Heart left ventricle (tissue), 13 donors: Measurements from ENCODE around the gene CTU2.

Experiments
- POLR2A ChIP-seq, 2 donors: fragments of 450-650 bp; IDR thresholded peaks; one replicate each; pipeline ENCODE4 v1.6.1; 2017; ENCODE audit warnings: antibody characterized with exemption in 2 of 2, mild to moderate bottlenecking in 2 of 2, moderate library complexity in 2 of 2
- TF ChIP-seq, protein P1 (sequence below), 12 donors: fragments of 200-600 bp; sonication (generic) in 4 of 12; IDR thresholded peaks; one replicate each; pipeline versions ENCODE4 v1.5.0 to v1.8.0; 2018 to 2022; ENCODE audit warnings: antibody characterized with exemption in 12 of 12, mild to moderate bottlenecking in 5 of 12
- donor health status: ischemic (EF 13 %, LVEDD 7.1; RV severe dilation, severe dysfunction).
- donor health status: DM: no; HTN: yes; CAD: no.
- donor health status: DM: no; HTN: no; CAD: no.
- donor health status: ischemic (EF 25% LVEDD 6.9; RV normal size, moderate dysfunction).
- donor health status: ischemic (EF 25% LVEDD 5.7; RV mildly dilated, moderate dysfunction).
- donor health status: ischemic (EF 35%, LVEDD 5.7; RV mildly dilated, moderate dysfunction).
- donor health status: nonischemic (EF 11% LVEDD 7.7; RV severe dilation, severe dysfunction).
- donor health status: DM: yes; HTN: yes; CAD: no.
- donor health status: PGD.
- donor health status: ischemic (EF 29% LVEDD 5.4; RV normal size, mild dysfunction).
- donor health status: nonischemic (EF 23%, LVEDD 6.1; RV moderate dilation, normal function).

DNA sequence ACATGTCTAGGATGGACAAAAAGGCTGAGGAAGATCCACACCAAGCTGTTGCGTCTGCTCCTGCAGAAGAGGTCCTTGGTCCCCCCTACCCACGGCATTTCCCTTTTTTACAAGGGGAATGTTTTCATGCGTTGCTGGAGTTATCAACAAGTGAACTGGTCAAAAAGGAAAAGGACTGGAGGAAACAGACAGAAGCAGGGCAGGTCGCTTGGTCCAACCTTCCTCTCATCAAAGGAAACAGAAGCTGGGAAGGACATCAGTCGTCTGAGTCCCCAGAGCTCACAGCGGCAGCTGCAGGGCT, 52.6 kb downstream of the CTU2 start:
- TF ChIP-seq POLR2A (IDR thresholded peaks at IDR 0.05): no peak
- TF ChIP-seq, protein P1, sequence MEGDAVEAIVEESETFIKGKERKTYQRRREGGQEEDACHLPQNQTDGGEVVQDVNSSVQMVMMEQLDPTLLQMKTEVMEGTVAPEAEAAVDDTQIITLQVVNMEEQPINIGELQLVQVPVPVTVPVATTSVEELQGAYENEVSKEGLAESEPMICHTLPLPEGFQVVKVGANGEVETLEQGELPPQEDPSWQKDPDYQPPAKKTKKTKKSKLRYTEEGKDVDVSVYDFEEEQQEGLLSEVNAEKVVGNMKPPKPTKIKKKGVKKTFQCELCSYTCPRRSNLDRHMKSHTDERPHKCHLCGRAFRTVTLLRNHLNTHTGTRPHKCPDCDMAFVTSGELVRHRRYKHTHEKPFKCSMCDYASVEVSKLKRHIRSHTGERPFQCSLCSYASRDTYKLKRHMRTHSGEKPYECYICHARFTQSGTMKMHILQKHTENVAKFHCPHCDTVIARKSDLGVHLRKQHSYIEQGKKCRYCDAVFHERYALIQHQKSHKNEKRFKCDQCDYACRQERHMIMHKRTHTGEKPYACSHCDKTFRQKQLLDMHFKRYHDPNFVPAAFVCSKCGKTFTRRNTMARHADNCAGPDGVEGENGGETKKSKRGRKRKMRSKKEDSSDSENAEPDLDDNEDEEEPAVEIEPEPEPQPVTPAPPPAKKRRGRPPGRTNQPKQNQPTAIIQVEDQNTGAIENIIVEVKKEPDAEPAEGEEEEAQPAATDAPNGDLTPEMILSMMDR (IDR thresholded peaks at IDR 0.05): no peak
